A172 (cell line): ENCODE results near the gene OR2Y1. TPM values are rescaled to one million over a fixed set of nuclear protein-coding genes. Genes with fewer than 3 reads are reported as not detected.
"Not testable (repeated sequence)": the region's sequence is repeated elsewhere in the genome, so short reads cannot be mapped to it uniquely, and the experiment has no call there.

Source experiments
- DNase-seq: peaks from one replicate; pipeline ENCODE4 v3.0.0-alpha.2; 2015; ENCODE audit warnings: low spot score
- total RNA-seq: library from RNA; depleted of rRNA; stranded (reverse); fragments of >200 nt; shearing (Covaris generic); gene quantifications from 2 replicates; pipeline ENCODE4 v1.2.3, GENCODE V29; 2014; rRNA removed

OR2Y1 gene
- total RNA-seq, 1 experiment from 2014 or later, result not detected

- not testable (repeated sequence) for DNase-seq
Measured at GRCh38 chr5:180740953-180741352, 1.1 kb upstream of the OR2Y1 start.

- no peak for DNase-seq
Measured at GRCh38 chr5:180739271-180739670, 587 bp downstream of the OR2Y1 start.

- no peak for DNase-seq
Measured at GRCh38 chr5:180736536-180736935, 3.3 kb downstream of the OR2Y1 start.

GRCh38 chr5:180724944-180725343 lies 14.9 kb downstream of the OR2Y1 start:
- DNase-seq, result no peak

GRCh38 chr5:180723936-180724335 lies 15.9 kb downstream of the OR2Y1 start:
- no peak for DNase-seq

GRCh38 chr5:180720486-180720885 lies 19.4 kb downstream of the OR2Y1 start:
- DNase-seq, result no peak

- DNase-seq, result no peak
Measured at GRCh38 chr5:180719781-180720180, 20.1 kb downstream of the OR2Y1 start.

- peak; percentile 46 for DNase-seq
Measured at GRCh38 chr5:180718810-180719453, 20.9 kb downstream of the OR2Y1 start.

- DNase-seq, result no peak
Measured at GRCh38 chr5:180717989-180718388, 21.9 kb downstream of the OR2Y1 start.

GRCh38 chr5:180704362-180704761 lies 35.5 kb downstream of the OR2Y1 start:
- peak; percentile 59 for DNase-seq

- no peak for DNase-seq
Measured at GRCh38 chr5:180703912-180704311, 35.9 kb downstream of the OR2Y1 start.

GRCh38 chr5:180703371-180703770 lies 36.5 kb downstream of the OR2Y1 start:
- DNase-seq, result not testable (repeated sequence)

- not testable (repeated sequence) for DNase-seq
Measured at GRCh38 chr5:180700440-180700839, 39.4 kb downstream of the OR2Y1 start.

- no peak for DNase-seq
Measured at GRCh38 chr5:180699042-180699441, 40.8 kb downstream of the OR2Y1 start.

- DNase-seq, result no peak
Measured at GRCh38 chr5:180696116-180696515, 43.7 kb downstream of the OR2Y1 start.

GRCh38 chr5:180692429-180692828 lies 47.4 kb downstream of the OR2Y1 start:
- no peak for DNase-seq

GRCh38 chr5:180691046-180691445 lies 48.8 kb downstream of the OR2Y1 start:
- no peak for DNase-seq

GRCh38 chr5:180690562-180690961 lies 49.3 kb downstream of the OR2Y1 start:
- no peak for DNase-seq

- no peak for DNase-seq
Measured at GRCh38 chr5:180689775-180690174, 50.1 kb downstream of the OR2Y1 start.

Other genes with a start within 250 kb of the OR2Y1 start
- gene CNOT6, start 245.7 kb downstream of the OR2Y1 start, total RNA-seq, result 18.4 and 21.2 TPM in 2 replicates
- not detected in 2 replicates for gene SCGB3A1, start 148.6 kb downstream of the OR2Y1 start, total RNA-seq
- gene FLT4, start 90.5 kb downstream of the OR2Y1 start, total RNA-seq, result 9.8 and 11.5 TPM in 2 replicates
- 65.4 and 80.7 TPM in 2 replicates for gene MGAT1, start 62.7 kb upstream of the OR2Y1 start, total RNA-seq
- 30.8 and 38.2 TPM in 2 replicates for gene ZFP62, start 121.2 kb upstream of the OR2Y1 start, total RNA-seq
- gene BTNL8, start 159.1 kb upstream of the OR2Y1 start, total RNA-seq, result 0.71 TPM in 1 of 2 replicates, not detected in the other
- gene BTNL3, start 248.8 kb upstream of the OR2Y1 start, total RNA-seq, result not detected in 2 replicates